SKM-1 (cell line): ENCODE results near the gene PTCD3.
A peak's percentile ranks its signal among the peaks of the same experiment; 100 is the strongest.

Experiments
- DNase-seq: peaks from one replicate; lab custom pipeline; 2025; ENCODE audit not compliant: unreplicated experiment; lab: John Stamatoyannopoulos, UW

Gene PTCD3

DNA sequence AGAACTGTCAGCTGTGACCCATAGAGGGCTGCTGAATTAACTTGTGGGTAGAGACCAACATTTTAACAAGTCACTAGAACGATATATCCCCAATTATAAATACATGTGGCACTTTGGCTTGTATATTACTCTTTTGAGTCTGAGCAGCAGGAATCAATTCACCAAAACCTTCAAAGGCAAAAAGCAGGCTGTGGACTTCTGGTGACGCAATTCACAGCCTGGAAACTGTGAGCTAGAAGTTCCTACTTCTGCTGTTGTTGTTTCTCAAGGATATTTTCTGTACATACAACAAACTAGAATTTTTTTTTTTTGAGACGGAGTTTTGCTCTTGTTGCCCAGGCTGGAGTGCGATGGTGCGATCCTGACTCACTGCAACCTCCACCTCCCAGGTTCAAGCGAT is 37.3 kb downstream of the PTCD3 start:
- peak; percentile 20 for DNase-seq

DNA sequence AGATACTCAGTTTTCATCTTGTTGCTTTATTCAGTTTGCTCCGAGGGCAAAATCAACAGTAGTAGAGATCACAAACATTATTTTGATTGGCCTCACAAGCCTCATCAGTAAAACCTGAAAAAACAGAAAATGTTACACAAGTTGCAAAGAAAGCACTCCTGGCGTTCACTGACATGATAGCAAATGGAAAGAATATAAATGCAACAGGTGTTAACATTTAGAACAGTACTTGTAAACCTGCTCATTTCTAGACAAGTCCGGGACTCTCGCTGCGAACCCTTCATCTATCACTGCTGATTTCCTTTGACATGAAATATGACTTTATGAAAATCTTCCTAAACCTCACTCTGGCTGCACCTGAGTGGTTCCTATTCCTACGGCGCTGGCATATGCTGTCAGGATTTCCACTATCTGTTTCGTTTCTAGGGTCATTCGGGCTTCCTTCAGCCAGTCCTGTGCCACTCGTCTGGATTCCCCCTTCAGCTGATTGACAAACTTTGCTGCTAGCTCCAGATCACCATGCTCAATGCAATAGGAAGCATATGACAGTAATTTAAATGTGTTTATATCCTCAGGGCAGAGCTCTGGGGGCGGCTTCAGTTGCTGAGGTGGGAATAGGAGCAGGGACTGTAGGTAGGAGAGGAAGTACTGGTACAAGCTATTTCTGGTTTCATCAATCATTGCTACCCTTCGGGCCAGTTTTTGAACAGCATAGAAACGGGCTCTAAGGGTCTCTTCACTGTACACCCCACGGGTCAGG is 38.1 kb downstream of the PTCD3 start:
- DNase-seq: no peak

DNA sequence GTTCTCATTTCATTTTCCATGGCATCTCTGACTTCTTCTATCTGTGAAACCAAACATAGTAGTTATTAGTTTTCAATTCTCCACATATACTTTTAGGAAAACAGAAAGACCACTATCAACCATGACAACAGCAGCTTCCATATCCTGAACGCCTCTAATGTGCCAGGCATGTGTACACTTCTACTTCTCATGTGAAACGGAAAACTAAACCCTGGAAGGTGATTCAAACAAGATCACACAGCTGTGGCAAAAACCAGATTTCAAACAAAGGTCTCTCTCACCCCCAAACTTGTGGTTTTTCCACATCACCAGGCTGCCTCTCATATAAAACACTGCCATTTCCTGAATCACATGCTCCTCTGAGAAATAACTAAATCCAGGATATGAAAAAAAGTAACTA is 41.8 kb downstream of the PTCD3 start:
- no peak for DNase-seq

DNA sequence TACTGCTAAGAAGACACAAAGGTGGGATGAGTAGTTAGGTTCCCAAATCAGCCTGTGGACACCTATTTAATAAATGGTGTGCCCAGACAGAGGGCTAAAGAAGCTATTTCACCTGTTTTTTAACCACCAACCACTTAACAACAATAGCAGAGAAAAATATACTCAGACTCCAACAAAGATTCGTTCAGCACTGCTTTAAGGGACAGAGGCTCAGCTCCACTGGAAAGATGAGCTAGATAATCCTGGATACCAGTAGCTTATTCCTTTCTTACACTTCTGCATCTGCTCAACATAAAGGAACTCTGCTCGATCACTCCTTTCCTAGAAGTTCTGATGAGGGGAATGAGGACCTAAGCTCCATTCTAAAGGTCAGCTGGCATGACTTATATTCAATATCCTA is 44.5 kb downstream of the PTCD3 start:
- DNase-seq: no peak

DNA sequence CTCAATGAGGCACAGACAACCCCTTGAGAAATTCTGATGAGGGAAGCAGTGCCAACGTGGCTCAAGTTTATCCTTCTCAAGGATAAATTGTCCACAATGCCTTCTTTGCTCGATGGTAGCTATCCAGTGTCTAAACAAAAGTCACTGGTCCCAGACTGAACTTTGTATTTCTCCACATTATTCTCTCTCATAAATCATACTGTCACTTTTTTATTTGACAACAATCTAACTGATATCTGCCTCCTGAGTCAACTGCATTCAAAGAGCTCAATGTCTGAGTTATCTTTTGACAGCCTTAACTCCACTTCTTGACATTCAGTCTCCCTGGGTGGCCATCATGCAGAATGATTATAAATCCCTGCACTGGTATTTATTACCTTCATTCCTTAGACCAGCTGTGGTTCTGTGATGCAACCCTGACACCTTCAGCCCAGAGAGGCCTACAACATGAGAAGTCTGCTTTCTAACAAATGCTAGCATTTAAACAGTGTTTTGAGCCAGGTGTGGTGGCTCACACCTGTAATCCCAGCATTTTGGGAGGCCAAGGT is 51.0 kb downstream of the PTCD3 start:
- DNase-seq: no peak

DNA sequence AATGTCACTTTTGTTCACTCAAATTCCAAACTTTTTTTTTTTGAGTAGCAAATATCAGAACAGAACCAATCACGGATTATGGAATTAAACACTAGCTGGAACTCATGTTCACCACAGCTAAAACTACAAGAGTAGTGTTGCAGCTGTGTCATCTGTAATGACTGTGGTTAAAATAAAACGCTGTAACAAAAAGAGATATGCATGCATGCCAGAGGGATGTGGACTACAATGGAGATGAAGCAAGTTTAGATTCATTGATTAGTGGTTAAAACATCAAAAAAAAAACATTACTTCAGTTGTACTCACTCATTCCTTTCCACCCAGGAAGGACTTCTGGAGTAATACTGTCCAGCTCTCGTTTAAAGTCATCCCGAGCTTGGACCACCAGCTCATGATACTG is 52.3 kb downstream of the PTCD3 start:
- DNase-seq: no peak

DNA sequence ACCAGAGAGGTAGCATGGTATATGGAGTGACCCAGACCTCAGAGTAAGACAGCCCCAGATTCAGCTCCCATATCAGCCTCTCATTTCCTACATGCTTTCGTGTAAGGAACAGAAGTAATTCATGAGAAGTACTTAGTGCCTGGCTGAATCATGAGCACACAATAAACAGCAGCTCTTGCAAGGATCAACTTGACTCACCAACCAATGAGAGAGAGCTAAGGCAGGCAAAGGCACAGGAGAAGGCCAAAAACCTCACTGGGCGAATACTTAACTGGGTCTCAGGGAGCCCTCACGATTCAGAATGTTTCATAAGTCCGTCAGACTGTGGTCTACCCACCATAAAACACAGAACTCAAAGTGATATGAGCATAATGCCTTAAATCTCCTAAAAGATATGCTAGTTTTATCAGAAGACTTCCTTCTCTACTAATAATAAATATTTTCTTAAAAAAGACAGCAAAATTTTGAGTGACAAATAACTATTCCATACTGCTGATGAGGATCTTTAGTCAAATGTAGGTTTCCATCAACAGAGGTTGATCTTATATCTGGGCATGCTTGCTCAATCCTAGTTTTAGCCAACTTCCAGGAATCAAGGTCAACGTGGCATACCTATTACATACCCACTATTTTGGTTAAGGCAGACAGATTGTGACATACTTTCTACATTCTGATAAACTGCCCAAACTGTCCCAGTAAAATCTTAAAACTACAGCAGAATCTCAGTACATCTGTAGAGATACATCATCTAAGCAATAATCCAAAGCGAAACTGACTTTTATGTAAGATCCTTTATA is 54.3 kb downstream of the PTCD3 start:
- DNase-seq: no peak

DNA sequence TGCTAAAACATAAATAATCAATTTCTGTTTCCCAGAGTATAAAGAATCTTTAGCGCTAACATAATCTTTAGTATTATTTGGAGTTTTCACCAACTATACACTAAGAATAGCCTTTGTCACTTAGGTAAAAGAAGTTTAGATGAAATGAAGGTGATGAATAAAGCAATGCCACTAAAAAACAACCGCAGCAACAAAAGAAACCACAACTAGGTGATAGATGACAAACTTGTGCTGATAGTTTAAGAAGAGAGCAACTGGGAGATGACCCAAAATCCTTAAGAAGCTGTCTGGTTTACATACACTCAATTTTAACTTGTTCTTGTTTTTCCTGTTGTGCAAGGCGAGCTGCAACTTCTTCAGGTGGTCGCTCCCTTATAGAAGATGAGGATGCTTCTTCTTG is 64.4 kb downstream of the PTCD3 start:
- no peak for DNase-seq

DNA sequence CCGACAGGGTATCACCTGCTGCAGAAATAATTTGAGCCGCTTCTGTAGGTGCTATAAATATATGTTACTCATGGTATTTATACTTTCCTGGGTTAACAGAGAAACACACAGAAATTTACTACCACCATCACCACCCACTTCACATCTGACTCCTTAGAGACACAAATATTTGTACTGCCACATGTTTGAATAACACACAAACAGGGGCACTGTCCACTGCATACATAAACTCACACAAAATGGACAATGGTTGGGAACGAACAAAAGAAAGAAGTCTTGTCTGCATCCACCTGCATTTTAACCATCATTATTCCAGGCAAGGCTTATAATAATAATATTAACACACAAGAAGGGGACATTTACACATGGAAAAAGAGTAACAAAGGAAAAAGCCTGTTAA is 65.3 kb downstream of the PTCD3 start:
- no peak for DNase-seq

DNA sequence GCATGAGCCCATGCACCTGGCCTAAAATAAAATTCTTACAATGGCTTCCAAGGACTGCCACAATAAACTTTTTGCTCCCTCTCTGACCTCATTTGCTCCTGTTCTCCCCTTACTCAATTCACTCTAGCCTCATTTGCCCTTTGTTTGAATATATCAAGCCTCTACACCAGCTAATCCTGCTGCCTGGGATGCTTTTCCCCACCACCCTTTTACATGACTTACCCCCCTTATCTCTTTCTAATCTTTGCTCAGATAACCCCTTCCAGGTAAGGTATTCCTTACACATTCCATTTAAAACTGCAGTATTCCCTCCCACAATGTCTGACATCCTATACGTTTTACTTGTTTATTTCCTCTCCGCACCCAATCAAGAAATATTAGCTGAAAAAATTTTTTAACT is 66.6 kb downstream of the PTCD3 start:
- no peak for DNase-seq

DNA sequence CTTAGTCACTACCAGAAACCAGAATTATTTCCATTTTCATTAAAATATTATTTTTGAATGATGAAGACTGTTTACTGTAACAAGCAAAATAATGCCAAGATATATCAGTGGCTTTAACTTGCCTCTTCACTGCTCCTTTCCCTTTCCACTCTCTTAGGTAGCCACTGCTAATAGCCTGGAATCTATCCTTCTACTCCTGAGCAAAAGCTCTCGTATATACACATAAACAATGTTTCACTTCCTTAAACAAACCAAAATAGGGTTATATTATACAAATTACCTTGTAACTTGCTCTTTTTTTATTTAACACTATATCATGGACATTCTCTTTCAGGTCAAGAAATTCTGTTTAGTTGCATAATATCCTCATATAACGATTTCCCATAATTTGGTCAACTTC is 68.4 kb downstream of the PTCD3 start:
- no peak for DNase-seq

DNA sequence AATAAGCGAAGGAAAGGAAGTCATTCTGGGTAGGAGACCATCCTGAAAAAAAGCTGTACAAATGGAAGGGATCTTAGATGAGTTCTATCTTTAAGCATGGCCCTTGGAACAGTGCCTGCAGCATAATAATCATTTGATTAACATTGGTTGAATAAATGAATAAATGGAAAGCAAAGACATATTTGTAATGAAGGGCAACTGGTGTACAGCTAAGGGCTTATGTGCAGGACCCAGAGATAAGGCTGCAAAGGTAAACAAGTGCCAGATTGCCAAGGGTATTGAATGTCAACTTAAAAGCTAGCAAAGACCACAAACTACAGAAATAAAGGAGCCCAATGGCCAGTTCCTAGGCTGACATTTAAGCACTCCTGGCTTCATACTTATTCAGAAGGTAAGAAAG is 69.8 kb downstream of the PTCD3 start:
- DNase-seq: no peak

DNA sequence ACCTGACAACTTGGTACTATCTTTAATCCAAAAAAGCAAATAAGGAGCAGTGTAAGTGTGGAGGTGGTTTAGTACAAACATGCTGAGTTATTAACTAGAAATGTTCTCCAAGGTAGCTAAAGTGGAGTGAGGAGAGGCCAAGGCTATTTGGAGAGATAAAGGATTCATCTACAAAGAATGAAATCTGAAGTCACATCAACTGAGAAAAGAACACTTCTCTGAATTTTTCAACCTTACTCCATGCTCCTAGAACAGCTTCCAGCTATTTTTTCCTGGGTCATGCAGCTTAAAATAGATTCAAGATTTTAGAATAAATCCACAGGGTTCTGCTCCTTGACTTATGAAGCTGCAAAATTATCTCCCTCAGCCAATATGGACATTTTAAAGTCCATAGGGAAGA is 70.6 kb downstream of the PTCD3 start:
- no peak for DNase-seq

DNA sequence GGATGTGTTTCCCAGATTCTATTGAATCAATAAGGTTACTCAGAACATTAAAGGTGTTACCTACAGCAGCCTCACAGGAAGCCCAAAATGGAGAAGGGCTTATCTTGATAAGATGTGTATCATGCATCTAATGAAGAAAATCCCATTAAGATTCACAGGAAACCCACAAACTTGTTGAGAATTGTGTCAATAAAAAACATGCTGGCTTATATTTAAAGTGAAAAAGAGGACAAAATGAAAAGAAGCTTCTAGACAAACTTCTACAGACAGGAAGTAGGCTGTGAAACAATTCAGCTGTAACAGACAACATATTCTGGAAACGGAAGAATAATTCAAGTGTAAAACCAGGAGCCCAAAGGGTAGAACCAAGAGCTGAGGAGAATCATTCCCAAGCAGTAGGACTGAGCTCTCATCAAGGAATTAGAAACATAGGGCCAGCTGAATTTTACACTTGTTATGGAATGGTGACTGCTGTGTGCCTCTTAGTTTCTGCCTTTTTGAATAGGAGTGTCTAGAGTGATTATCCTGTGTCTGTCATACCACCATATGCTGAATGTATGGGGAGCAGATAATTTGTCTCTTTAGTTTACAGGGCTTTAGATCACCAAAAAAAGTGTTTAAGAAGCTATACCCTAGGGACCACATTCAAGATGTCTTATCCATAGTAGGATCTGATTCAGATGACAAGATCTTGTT is 79.6 kb downstream of the PTCD3 start:
- no peak for DNase-seq

DNA sequence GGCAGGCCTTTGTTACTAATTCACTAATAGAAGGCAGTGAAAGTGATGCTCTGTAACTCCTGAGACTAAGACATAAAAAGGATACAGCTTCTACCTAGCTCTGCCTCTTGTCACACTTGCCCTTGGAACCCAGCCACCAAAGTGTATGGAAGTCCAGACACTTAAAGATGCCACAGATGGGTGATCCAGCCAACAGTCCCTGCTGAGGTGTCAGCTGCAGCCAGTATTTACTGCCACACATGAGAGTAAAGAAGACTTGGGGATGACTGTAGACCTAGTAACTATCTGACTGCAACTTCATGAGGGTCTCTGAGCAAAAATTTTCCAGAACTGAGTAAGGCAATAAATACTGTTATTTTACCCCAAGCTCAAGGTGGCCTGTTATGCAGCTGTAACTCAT is 80.4 kb downstream of the PTCD3 start:
- DNase-seq: no peak

DNA sequence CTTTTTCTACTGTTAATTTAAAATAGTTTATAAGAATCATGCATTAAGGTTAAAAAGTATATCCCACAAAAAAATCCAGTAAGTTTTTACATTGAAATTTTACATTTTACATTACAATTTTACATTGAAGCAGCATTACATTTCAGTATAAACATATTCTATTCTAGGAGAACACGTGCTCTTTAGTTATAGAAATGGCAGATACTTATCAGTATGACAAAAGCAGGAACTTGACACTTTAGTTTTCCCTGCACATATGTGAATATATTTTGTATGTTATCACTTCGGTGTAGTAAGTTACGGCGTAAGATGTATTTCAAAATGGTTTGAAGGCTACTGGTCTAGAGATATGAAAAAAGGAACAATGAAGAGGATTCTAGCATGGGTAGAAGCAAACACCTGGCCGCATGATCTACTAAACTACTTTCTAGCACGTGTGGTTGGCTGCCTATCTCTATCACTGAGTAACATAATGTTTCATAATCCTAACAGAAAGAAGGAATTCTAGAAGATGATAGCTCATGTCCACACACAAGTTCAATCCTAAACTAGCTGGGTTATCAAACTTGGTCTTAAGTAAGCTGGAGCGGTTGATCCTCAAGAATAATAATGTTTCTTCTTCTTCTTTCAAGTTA is 83.9 kb downstream of the PTCD3 start:
- DNase-seq: no peak
